ENCODE results near the gene MEGF8. TPM values are rescaled to one million over a fixed set of nuclear protein-coding genes. Genes with fewer than 3 reads are reported as not detected.

Gene MEGF8
- total and polyA plus RNA-seq, 3 experiments from 2014 or later, result 0.41 to 10.6 (median 10.2) TPM

DNA sequence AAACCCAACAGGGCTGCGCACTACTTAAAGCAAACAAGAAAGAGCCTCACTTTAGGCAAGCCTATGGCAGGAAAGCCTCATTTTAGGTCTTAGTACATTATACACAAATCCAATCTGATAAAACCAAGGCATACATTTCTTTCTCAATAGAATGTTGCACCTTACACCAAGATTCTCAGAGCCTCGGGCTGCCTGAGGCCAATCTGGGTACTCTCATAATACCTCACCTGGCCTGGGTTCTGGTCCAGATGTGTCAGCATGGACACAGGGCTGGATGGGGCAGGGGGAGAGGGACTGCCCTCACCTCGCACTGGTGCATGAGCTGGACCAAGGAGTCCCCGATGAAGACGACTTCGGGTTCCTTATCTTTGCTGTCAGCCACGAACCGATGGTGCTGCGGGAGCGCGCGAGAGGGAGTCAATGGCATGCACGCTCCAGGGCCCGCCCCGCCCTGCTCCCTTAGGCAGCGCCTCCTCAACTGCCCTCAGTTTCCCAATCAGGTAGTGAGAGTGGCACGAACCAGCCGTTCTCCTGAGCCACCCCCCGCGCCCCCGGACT lies 23.7 kb upstream of the MEGF8 start, which contains the start of gene PRR19:
Gene PRR19, plus strand, starts transcription at position 487 of the 558 bp plus-strand sequence. CDS start 7,453 bp downstream, outside the sequence.
- no peak for DNase-seq
- CTCF ChIA-PET, result interaction anchor here (0.6 to 1.6 kb wide), 5 partner anchors 20 to 193 kb away, joined by 3 to 4 read pairs (median 3); partner anchors contain the start of genes GSK3A and POU2F2
- peaks cover 0 to 6% (median 0%) of the 10 kb centered on the region in 3 donors for H3K36me3 Mint-ChIP-seq
- peaks cover 16% of the 10 kb centered on the region for H3K4me1 ChIP-seq (ENCODE audit: insufficient read depth, low read length)
- H3K4me3 Mint-ChIP-seq, result peak within 1 kb of the TSS; percentile 88 to 93 (median 90)
- H3K27ac ChIP-seq (ENCODE audit: low read depth, low read length), result peak within 1 kb of the TSS; percentile 43
- POLR2A ChIA-PET, result interaction anchor here (1.0 kb wide), 1 partner anchor 57 kb away, joined by 3 read pairs; no protein-coding TSS in a partner anchor
- peak within 1 kb of the TSS; percentile 57 to 93 (median 78) for H3K27ac Mint-ChIP-seq
- no peaks in the 10 kb centered on the region for H3K9me3 Mint-ChIP-seq
- H3K4me1 Mint-ChIP-seq, result peaks cover 19 to 31% (median 25%) of the 10 kb centered on the region in 3 donors
- no peaks in the 10 kb centered on the region for H3K9me3 ChIP-seq (ENCODE audit: low read length)
- H3K27me3 Mint-ChIP-seq, result no peaks in the 10 kb centered on the region
- H3K36me3 ChIP-seq (ENCODE audit: insufficient read depth, low read length), result no peaks in the 10 kb centered on the region
- H3K4me3 ChIP-seq (ENCODE audit: low read length), result peak within 1 kb of the TSS; percentile 79
- no peaks in the 10 kb centered on the region for H3K27me3 ChIP-seq (ENCODE audit: insufficient read depth, low read length, poor library complexity, severe bottlenecking)

DNA sequence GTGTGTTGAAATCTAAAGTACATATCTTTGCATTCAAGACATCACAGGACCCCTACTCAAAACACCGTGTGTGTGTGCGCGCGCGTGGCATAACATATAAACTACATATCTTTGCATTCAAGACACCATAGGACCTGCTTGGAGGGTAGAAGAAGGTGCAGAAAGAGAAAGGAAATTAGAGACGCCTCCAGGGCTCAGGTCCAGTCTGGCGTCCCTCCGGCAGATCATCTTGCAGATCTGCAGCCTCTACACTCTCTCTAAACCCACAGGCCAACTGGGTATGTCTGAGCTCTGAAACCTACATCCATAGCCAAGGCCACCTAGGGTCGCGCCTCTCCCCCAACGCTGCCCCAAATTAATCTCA lies 22.4 kb upstream of the MEGF8 start:
- Histone ChIP-seq H3K4me3 (ENCODE audit: low read length) (peak overlapping the region; percentile 79), H3K4me1 (ENCODE audit: insufficient read depth, low read length) (peaks cover 16% of the 10 kb centered on the region), H3K9me3 (ENCODE audit: low read length) (no peaks in the 10 kb centered on the region), H3K27ac (ENCODE audit: low read depth, low read length) (peak overlapping the region; percentile 43), H3K36me3 (ENCODE audit: insufficient read depth, low read length) (no peaks in the 10 kb centered on the region), H3K27me3 (ENCODE audit: insufficient read depth, low read length, poor library complexity, severe bottlenecking) (no peaks in the 10 kb centered on the region)
- H3K9me3 Mint-ChIP-seq, result no peaks in the 10 kb centered on the region
- H3K4me1 Mint-ChIP-seq, result peaks cover 19 to 31% (median 25%) of the 10 kb centered on the region in 3 donors
- no peak for DNase-seq
- POLR2A ChIA-PET, result interaction anchor here (1.0 kb wide), 1 partner anchor 58 kb away, joined by 3 read pairs; no protein-coding TSS in a partner anchor
- H3K36me3 Mint-ChIP-seq, result peaks cover 0 to 3% (median 1%) of the 10 kb centered on the region in 3 donors
- H3K4me3 Mint-ChIP-seq, result peak overlapping the region; percentile 88 to 93 (median 90)
- H3K27me3 Mint-ChIP-seq, result peaks cover 0 to 3% of the 10 kb centered on the region in 2 donors
- H3K27ac Mint-ChIP-seq, result peak overlapping the region in 7 of 8 donors; percentile 57 to 93 (median 77)
- CTCF ChIA-PET, result interaction anchor here (1.6 kb wide), 1 partner anchor 21 kb away, joined by 3 read pairs; no protein-coding TSS in a partner anchor

DNA sequence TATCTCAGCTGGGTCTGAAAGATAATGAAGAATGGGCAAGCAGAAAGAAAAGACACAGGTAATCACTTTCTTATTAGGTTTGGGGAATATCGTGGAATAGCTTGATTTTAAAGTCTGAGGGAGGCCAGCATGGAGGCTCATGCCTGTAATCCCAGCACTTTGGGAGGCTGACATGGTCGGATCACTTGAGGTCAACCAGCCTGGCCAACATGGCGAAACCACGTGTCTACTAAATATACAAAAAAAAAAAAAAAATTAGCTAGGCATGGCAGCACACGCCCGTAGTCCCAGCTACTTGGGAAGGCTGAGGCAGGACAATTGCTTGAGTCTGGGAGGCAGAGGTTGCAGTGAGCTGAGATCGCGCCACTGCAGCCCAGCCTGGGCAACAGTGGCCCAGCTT lies 21.6 kb upstream of the MEGF8 start:
- no peaks in the 10 kb centered on the region for H3K36me3 ChIP-seq (ENCODE audit: insufficient read depth, low read length)
- peaks cover 16% of the 10 kb centered on the region for H3K4me1 ChIP-seq (ENCODE audit: insufficient read depth, low read length)
- Mint-ChIP-seq H3K27me3 (peaks cover 0 to 3% of the 10 kb centered on the region in 2 donors), H3K27ac (peak overlapping the region in 2 of 8 donors; percentile 46 to 77), H3K4me3 (peak overlapping the region in 5 of 7 donors; percentile 24 to 93 (median 80)), H3K36me3 (peaks cover 0 to 3% (median 1%) of the 10 kb centered on the region in 3 donors), H3K9me3 (no peaks in the 10 kb centered on the region), H3K4me1 (peaks cover 19 to 31% (median 25%) of the 10 kb centered on the region in 3 donors)
- H3K27ac ChIP-seq (ENCODE audit: low read depth, low read length), result no peak overlapping the region
- H3K27me3 ChIP-seq (ENCODE audit: insufficient read depth, low read length, poor library complexity, severe bottlenecking), result no peaks in the 10 kb centered on the region
- ChIA-PET POLR2A (interaction anchor here (0.6 kb wide), 1 partner anchor 200 kb away, joined by 3 read pairs; no protein-coding TSS in a partner anchor), CTCF (interaction anchor here (0.6 to 0.8 kb wide), 3 partner anchors 40 to 173 kb away, joined by 3 read pairs; no protein-coding TSS in a partner anchor)
- H3K9me3 ChIP-seq (ENCODE audit: low read length), result no peaks in the 10 kb centered on the region
- DNase-seq, result no peak
- H3K4me3 ChIP-seq (ENCODE audit: low read length), result no peak overlapping the region

DNA sequence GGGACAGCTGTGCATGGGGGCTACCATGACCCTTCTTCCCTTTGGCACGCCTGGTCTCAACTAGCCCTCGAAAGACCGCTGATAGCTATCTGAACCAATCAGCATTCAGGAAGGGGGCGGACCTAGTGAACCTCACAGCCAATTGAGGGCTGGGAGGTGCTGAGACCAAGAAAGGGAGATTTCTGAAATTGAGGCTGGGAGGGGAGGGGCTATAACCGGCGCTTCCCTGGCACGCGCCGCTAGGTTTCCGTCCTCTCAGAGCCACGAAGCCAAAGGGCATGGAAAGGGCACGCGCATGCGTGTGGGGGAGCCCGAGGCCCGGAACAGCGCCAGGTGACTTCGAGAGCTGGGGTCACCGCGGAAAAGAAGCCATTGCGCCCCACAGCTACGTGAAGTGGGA lies 18.8 kb upstream of the MEGF8 start:
- H3K27ac ChIP-seq (ENCODE audit: low read depth, low read length), result no peak overlapping the region
- H3K9me3 Mint-ChIP-seq, result no peaks in the 10 kb centered on the region
- H3K36me3 ChIP-seq (ENCODE audit: insufficient read depth, low read length), result no peaks in the 10 kb centered on the region
- POLR2A ChIA-PET, result no interaction called here
- H3K4me1 Mint-ChIP-seq, result peaks cover 13 to 20% (median 20%) of the 10 kb centered on the region in 3 donors
- CTCF ChIA-PET, result no interaction called here
- no peak overlapping the region for H3K4me3 ChIP-seq (ENCODE audit: low read length)
- DNase-seq, result no peak
- peaks cover 14% of the 10 kb centered on the region for H3K4me1 ChIP-seq (ENCODE audit: insufficient read depth, low read length)
- H3K27me3 ChIP-seq (ENCODE audit: insufficient read depth, low read length, poor library complexity, severe bottlenecking), result peaks cover 4% of the 10 kb centered on the region
- peaks cover 0 to 1% (median 0%) of the 10 kb centered on the region in 3 donors for H3K36me3 Mint-ChIP-seq
- no peak overlapping the region for H3K27ac Mint-ChIP-seq
- H3K4me3 Mint-ChIP-seq, result no peak overlapping the region
- peaks cover 8 to 9% of the 10 kb centered on the region in 2 donors for H3K27me3 Mint-ChIP-seq
- no peaks in the 10 kb centered on the region for H3K9me3 ChIP-seq (ENCODE audit: low read length)

DNA sequence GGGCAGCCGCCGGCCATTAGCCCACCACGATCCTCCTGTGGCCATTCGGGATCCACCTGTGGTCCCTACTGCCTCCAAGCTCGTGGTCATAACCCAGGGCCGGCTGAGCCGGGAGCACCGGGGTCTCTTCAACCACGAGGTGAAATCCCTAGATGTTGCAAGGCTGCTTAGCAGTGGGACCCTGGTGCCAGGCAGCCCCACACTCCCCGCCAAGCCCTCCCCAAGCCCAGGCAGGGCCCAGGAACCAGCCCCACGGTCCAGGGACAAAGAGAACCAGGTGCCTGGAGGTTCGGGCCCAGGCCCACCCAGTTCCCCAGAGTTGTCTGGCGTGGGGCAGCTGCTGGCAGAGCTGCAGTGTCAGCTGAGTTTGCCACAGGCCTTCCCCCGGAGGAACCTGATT lies 15.7 kb upstream of the MEGF8 start:
- ChIA-PET CTCF (interaction anchor here (1.1 to 2.1 kb wide), 2 partner anchors 12 to 14 kb away, joined by 3 to 5 read pairs; no protein-coding TSS in a partner anchor), POLR2A (no interaction called here)
- Histone ChIP-seq H3K4me3 (ENCODE audit: low read length) (no peak overlapping the region), H3K9me3 (ENCODE audit: low read length) (no peaks in the 10 kb centered on the region), H3K36me3 (ENCODE audit: insufficient read depth, low read length) (no peaks in the 10 kb centered on the region), H3K27me3 (ENCODE audit: insufficient read depth, low read length, poor library complexity, severe bottlenecking) (peaks cover 28% of the 10 kb centered on the region), H3K4me1 (ENCODE audit: insufficient read depth, low read length) (peaks cover 8% of the 10 kb centered on the region), H3K27ac (ENCODE audit: low read depth, low read length) (no peak overlapping the region)
- no peak for DNase-seq
- H3K4me3 Mint-ChIP-seq, result no peak overlapping the region
- H3K9me3 Mint-ChIP-seq, result no peaks in the 10 kb centered on the region
- H3K27ac Mint-ChIP-seq, result no peak overlapping the region
- H3K27me3 Mint-ChIP-seq, result peaks cover 27 to 37% of the 10 kb centered on the region in 2 donors
- H3K36me3 Mint-ChIP-seq, result peaks cover 0 to 1% (median 0%) of the 10 kb centered on the region in 3 donors
- peaks cover 11 to 18% (median 17%) of the 10 kb centered on the region in 3 donors for H3K4me1 Mint-ChIP-seq

DNA sequence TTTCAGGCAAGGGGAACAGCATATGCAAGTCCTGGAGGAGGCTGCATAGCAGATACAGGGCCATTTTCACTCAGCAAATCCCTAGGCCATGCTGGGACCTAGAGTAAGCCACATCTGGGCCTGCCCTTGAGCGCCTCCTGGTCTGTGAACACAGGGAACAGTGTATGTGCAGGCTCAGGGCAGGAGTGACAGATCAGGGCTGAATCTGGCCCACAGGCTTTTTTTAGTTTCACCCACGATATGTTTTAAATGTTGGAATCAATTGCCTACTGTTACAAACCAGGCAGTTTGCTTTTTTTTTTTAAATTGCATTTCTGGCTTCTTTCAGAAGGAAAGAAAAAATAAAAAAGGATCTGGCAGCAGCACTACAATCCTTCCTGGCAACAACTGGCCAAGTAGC lies 13.8 kb upstream of the MEGF8 start:
- H3K27me3 Mint-ChIP-seq, result peaks cover 32 to 44% of the 10 kb centered on the region in 2 donors
- no peak for DNase-seq
- H3K4me1 Mint-ChIP-seq, result peaks cover 12 to 18% (median 17%) of the 10 kb centered on the region in 3 donors
- no peaks in the 10 kb centered on the region for H3K9me3 Mint-ChIP-seq
- H3K4me3 ChIP-seq (ENCODE audit: low read length), result no peak overlapping the region
- H3K27ac ChIP-seq (ENCODE audit: low read depth, low read length), result no peak overlapping the region
- peaks cover 8% of the 10 kb centered on the region for H3K4me1 ChIP-seq (ENCODE audit: insufficient read depth, low read length)
- H3K27me3 ChIP-seq (ENCODE audit: insufficient read depth, low read length, poor library complexity, severe bottlenecking), result peaks cover 28% of the 10 kb centered on the region
- CTCF ChIA-PET, result interaction anchor here (1.0 to 2.1 kb wide), 2 partner anchors 16 to 127 kb away, joined by 4 to 5 read pairs; no protein-coding TSS in a partner anchor
- no peaks in the 10 kb centered on the region for H3K36me3 ChIP-seq (ENCODE audit: insufficient read depth, low read length)
- POLR2A ChIA-PET, result interaction anchor here (0.6 kb wide), 1 partner anchor 12 kb away, joined by 5 read pairs; no protein-coding TSS in a partner anchor
- no peak overlapping the region for H3K4me3 Mint-ChIP-seq
- H3K27ac Mint-ChIP-seq, result no peak overlapping the region
- H3K36me3 Mint-ChIP-seq, result peaks cover 0 to 1% (median 0%) of the 10 kb centered on the region in 3 donors
- H3K9me3 ChIP-seq (ENCODE audit: low read length), result no peaks in the 10 kb centered on the region

DNA sequence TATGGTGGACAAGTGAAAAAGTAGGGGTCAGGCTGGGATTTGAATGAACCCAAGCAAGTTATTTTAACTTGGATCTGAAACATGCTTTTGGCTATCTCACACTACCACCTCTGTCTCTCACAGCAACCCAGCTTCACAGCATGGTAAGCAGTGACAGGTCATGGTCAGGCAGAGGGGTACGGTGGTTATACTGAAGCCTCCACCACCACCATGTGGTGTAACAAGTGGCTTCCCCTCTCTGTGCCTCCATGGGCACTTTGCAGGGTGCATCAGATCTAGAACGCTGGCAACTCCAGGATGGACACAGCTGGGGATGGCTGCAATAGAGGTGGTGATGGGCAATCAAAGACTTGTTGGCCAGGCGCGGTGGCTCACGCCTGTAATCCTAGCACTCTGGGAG lies 13.1 kb upstream of the MEGF8 start:
- peaks cover 0 to 1% (median 0%) of the 10 kb centered on the region in 3 donors for H3K36me3 Mint-ChIP-seq
- POLR2A ChIA-PET, result interaction anchor here (0.6 kb wide), 1 partner anchor 13 kb away, joined by 5 read pairs; no protein-coding TSS in a partner anchor
- CTCF ChIA-PET, result no interaction called here

More for the DNA sequence above, 13.1 kb upstream of the MEGF8 start:
- Histone ChIP-seq H3K9me3 (ENCODE audit: low read length) (no peaks in the 10 kb centered on the region), H3K4me3 (ENCODE audit: low read length) (no peak overlapping the region), H3K4me1 (ENCODE audit: insufficient read depth, low read length) (peaks cover 8% of the 10 kb centered on the region), H3K36me3 (ENCODE audit: insufficient read depth, low read length) (no peaks in the 10 kb centered on the region), H3K27me3 (ENCODE audit: insufficient read depth, low read length, poor library complexity, severe bottlenecking) (peaks cover 28% of the 10 kb centered on the region), H3K27ac (ENCODE audit: low read depth, low read length) (no peak overlapping the region)
- peaks cover 16 to 24% (median 24%) of the 10 kb centered on the region in 3 donors for H3K4me1 Mint-ChIP-seq
- DNase-seq, result no peak
- H3K4me3 Mint-ChIP-seq, result peak overlapping the region in 5 of 7 donors; percentile 48 to 76 (median 55)
- no peaks in the 10 kb centered on the region for H3K9me3 Mint-ChIP-seq
- no peak overlapping the region for H3K27ac Mint-ChIP-seq
- peaks cover 30 to 48% of the 10 kb centered on the region in 2 donors for H3K27me3 Mint-ChIP-seq
